Fibroblast of mammary gland (primary cell): ENCODE measurements around the gene AGAP2.
A peak's percentile ranks its signal among the peaks of the same experiment; 100 is the strongest.

Experiments
- DNase-seq: peaks from one replicate; pipeline ENCODE4 v3.0.0-alpha.2; 2010; ENCODE audit warnings: low read depth
- H3K4me3 ChIP-seq: 2 replicates; pipeline ENCODE4 v1.5.1; 2011; ENCODE audit warnings: low read depth, mild to moderate bottlenecking, low read length, moderate library complexity; ENCODE audit not compliant: control insufficient read depth
- CTCF ChIP-seq: conservative IDR thresholded peaks from 2 replicates; pipeline ENCODE4 v1.5.1; 2011; ENCODE audit warnings: low read depth, low read length, inconsistent platforms; ENCODE audit not compliant: control insufficient read depth, insufficient read depth

The AGAP2 gene

GRCh38 chr12:57695770-57696432 is 42.6 kb downstream of the AGAP2 start:
- H3K4me3 ChIP-seq: no peak overlapping the region
- DNase-seq: no peak
- no peak for TF ChIP-seq CTCF

DNA sequence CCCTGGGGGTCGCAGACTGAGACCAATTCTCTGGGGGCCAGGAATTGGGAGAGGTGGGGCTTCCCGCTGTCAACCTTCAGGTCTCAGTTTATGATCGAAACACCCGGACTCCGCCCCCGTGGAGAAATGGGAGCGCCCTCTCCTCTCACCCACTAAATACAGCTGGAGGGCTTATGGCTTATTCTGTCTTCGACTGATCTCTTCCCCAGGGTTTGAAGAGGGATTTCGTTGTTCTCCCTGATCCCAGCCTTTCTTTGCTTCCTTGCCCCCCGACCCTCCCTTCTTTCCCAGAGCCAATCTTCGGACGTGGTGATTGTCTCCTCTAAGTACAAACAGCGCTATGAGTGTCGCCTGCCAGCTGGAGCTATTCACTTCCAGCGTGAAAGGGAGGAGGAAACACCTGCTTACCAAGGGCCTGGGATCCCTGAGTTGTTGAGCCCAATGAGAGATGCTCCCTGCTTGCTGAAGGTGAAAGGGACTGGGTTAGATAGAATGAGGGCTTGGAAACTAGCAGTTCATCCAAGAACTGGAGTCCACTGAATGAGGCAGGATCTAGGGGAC is 44.0 kb downstream of the AGAP2 start:
- H3K4me3 ChIP-seq: peak overlapping the region; percentile 85
- peak; percentile 2 for DNase-seq
- no peak for TF ChIP-seq CTCF

DNA sequence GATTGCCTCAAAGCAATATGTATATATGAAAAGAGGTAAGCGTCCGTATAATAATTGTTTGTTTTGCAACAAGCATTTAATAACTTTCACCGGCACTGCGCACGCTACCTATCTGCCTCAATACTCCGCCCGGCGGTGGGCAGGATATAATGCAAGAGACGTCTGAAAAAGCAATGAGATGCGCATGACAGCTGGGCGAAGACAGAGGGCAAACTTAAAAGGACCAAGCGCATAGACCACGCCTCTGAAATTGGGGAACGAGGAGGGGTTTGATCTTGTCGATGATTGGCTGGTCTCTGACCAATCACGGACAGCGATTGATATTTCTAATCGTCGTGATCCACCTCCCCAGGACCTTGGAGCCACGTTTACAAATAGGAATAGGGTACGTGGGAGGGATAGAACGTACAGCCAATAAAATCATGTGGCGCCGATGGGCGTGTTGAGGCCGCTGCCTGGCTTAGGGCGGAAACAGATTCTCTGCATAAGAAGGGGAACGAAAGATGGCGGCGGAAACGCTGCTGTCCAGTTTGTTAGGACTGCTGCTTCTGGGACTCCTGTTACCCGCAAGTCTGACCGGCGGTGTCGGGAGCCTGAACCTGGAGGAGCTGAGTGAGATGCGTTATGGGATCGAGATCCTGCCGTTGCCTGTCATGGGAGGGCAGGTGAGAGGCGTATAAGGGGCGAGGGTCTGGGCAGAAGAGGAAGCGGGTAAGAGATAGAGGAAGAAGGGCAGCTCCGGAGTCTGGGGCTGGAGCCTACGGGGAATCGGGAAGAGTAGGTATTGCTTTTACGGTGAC is 44.7 kb downstream of the AGAP2 start, which contains the start of gene OS9:
Gene OS9, plus strand, starts transcription at position 474 of the 800 bp plus-strand sequence. Its CDS starts 30 bp downstream, at position 504.
- peak; percentile 74 for TF ChIP-seq CTCF
- peak within 1 kb of the TSS; percentile 85 for H3K4me3 ChIP-seq
- DNase-seq: peak; percentile 100

- DNase-seq: no peak
- H3K4me3 ChIP-seq: peak overlapping the region; percentile 8
- no peak for TF ChIP-seq CTCF
These were observed 45.3 kb downstream of the AGAP2 start for GRCh38 chr12:57693317-57693658.

DNA sequence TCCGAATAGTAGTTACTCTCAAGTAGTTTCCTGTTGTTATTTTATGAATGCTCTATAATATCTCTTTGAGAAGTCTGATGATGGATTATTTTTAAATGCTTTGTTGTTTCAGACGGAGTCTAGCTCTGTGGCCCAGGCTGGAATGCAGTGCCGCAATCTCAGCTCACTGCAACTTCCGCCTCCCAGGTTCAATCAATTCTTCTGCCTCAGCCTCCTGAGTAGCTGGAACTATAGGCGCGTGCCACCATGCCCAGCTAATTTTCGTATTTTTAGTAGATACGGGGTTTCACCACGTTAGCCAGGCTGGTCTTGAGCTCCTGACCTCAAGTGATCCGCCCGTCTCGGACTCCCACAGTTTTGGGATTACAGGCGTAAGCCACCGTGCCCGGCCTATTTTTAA is 46.0 kb downstream of the AGAP2 start:
- TF ChIP-seq CTCF: no peak
- H3K4me3 ChIP-seq: no peak overlapping the region
- DNase-seq: no peak

- no peak for DNase-seq
- H3K4me3 ChIP-seq: no peak overlapping the region
- no peak for TF ChIP-seq CTCF
These were observed 49.6 kb downstream of the AGAP2 start for GRCh38 chr12:57688931-57689330.
